ENCODE results near the gene JCHAIN. TPM values are rescaled to one million over a fixed set of nuclear protein-coding genes. Genes with fewer than 3 reads are reported as not detected.

The JCHAIN gene
- total RNA-seq, 4 donors from 2014 or later, result 1.7 to 5.9 (median 2.4) TPM

- no peak for DNase-seq (ENCODE audit: low spot score in 2 of 2)
- 46 to 64% methylated on average over 1 of the region's 1 CpG for WGBS, 2 donors
- TF ChIP-seq POLR2A (IDR thresholded peaks at IDR 0.05) (no peak), CTCF (IDR thresholded peaks at IDR 0.05) (no peak)
These were observed 42.0 kb downstream of the JCHAIN start for GRCh38 chr4:70624226-70624793.

GRCh38 chr4:70623323-70623722 is 43.0 kb downstream of the JCHAIN start:
- TF ChIP-seq POLR2A (IDR thresholded peaks at IDR 0.05) (no peak), CTCF (IDR thresholded peaks at IDR 0.05) (no peak)
- no peak for DNase-seq (ENCODE audit: low spot score in 2 of 2)
- H3K4me3 ChIP-seq (ENCODE audit: low read depth, poor library complexity, severe bottlenecking), result no peak overlapping the region
- intact Hi-C loops (cut with DNase I; ENCODE audit: low total_unique reads), result no loop called here
- 91 to 96% methylated on average over 3 of the region's 3 CpGs for WGBS, 2 donors

More at GRCh38 chr4:70624226-70624793, 42.0 kb downstream of the JCHAIN start:
- intact Hi-C loops (cut with DNase I; ENCODE audit: low total_unique reads), result no loop called here
- H3K4me3 ChIP-seq (ENCODE audit: low read depth, poor library complexity, severe bottlenecking), result no peak overlapping the region

DNA sequence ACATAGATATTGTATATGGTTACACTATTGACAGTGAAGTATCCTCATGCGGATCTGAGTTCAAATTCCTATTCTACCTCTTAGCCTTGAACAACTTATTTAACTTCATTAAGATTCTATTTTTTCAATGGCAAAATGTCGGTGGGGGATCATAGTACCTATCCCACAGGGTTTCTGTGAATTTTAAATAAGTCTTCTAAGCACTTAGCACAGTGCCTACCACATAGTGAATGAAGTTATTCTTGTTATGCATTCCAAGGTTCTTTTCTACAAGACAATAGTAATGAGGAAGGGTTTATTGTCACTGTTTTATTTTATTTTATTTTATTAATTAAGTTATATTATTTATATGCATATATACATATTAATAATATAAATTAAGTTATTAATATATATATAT is 46.5 kb downstream of the JCHAIN start:
- WGBS, 2 donors, result 95 to 96% methylated on average over 2 of the region's 2 CpGs
- H3K4me3 ChIP-seq (ENCODE audit: low read depth, poor library complexity, severe bottlenecking), result no peak overlapping the region
- intact Hi-C loops (cut with DNase I; ENCODE audit: low total_unique reads), result no loop called here
- TF ChIP-seq CTCF (IDR thresholded peaks at IDR 0.05) (no peak), POLR2A (IDR thresholded peaks at IDR 0.05) (no peak)
- no peak for DNase-seq (ENCODE audit: low spot score in 2 of 2)

DNA sequence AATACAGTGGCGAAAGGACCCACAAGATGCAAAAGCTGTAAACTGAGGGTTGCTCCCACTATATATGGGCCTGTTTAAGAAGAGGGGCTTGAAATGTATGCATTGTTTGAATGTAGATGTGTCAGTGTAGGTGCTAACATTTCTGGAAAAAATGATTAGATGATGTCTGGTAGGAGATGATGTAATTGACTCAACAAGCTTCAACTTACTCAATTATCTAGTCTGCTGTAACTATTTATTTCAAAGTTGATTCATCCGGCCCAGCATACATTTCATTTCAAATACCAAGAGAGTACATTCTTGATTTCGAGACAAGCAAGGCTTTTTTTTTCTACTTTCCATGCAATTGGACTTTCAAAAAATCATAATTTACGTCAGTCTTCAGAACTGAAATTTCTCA is 47.0 kb downstream of the JCHAIN start:
- TF ChIP-seq CTCF (IDR thresholded peaks at IDR 0.05), result no peak
- TF ChIP-seq POLR2A (IDR thresholded peaks at IDR 0.05), result no peak
- no peak overlapping the region for H3K4me3 ChIP-seq (ENCODE audit: low read depth, poor library complexity, severe bottlenecking)
- 83 to 86% methylated on average over 4 of the region's 4 CpGs for WGBS, 2 donors
- intact Hi-C loops (cut with DNase I; ENCODE audit: low total_unique reads), result no loop called here
- no peak for DNase-seq (ENCODE audit: low spot score in 2 of 2)

DNA sequence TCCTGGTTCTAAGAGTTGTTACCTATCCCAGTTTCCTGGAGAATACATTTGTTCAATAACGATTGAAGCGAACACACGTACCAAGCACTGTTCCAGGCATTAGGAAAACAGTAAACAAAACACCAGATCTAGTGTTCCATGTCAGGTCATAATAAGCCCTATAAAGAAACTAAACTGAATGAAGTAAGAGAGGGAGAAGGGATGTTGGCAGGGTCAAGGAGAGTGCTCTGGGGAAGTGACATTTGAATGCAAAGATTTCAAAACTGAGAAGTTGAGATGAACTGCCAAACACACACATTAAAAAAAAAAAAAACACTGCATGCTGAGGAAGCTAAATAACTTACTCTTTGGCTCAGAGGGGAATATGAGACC is 52.1 kb downstream of the JCHAIN start:
- DNase-seq (ENCODE audit: low spot score in 2 of 2), result no peak
- H3K4me3 ChIP-seq (ENCODE audit: low read depth, poor library complexity, severe bottlenecking), result no peak overlapping the region
- intact Hi-C loops (cut with DNase I; ENCODE audit: low total_unique reads), result no loop called here
- 31 to 45% methylated on average over 3 of the region's 3 CpGs for WGBS, 2 donors
- TF ChIP-seq CTCF (IDR thresholded peaks at IDR 0.05) (no peak), POLR2A (IDR thresholded peaks at IDR 0.05) (no peak)

Data from lower leg skin (tissue), 4 donors.